SHP77 treated with DMSO at 0.1 percent for 48 hours (cell line): ENCODE data around the gene ICOSLG.
"Not testable (repeated sequence)": the region's sequence is repeated elsewhere in the genome, so short reads cannot be mapped to it uniquely, and the experiment has no call there.

ENCODE experiments used
- DNase-seq: peaks from one replicate; lab custom pipeline; 2025; lab: John Stamatoyannopoulos, UW

The ICOSLG gene

DNA sequence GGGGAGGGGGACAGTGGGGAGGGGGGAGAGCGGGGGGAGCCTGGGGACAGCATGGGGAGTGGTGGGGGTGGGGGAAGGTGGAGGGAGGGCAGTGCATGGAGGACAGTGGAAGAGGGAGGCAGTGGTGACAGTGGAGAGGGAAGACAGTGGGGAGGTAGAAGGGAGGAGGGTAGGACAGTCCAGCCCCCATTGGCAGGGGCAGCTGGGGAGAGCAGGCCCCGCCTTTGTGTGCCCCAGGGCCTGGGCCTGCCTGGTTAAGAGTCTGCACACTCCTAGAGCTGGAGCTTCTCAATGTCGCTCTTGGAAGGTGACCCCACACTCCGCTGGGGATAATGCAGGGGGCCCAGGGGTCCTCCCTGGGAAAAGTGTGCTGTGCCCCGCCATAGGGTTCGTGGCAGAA, 15.1 kb downstream of the ICOSLG start:
- not testable (repeated sequence) for DNase-seq

DNA sequence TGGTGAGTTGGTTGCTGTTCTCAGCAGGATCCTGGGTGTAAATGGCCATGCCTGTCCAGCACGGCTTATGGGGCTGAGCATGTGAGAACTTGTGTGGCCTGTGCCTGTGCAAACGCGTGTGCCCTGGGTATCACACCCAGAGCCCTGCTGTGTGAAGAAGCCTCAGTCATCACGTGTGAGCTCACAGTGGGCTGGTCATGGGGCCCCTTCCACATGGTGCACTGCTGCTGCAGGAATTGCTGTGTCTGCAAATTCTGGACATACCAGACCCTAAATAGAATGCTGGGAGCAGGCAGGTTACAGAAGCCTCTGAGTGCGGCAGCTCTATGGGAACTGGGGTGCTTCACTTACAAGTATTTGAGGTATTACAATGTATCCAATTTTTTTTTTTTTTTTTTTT, 17.4 kb downstream of the ICOSLG start:
- DNase-seq: not testable (repeated sequence)

DNA sequence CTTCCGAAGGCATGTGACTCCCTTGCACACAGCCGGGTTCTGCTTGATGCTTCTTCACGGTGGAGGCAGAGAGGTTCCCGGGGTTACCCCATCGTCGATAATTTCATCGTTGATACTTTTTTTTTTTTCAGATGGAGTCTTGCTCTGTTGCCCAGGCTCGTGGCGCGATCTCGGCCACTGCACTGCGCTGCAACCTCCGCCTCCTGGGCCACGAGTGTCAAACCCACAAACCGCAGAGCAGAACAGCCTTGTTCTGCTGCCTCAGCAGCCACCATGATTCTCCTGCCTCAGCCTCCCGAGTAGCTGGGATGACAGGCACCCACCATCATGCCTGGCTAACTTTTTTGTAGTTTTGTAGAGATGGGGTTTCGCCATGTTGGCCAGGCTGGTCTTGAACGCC, 20.1 kb downstream of the ICOSLG start:
- not testable (repeated sequence) for DNase-seq

DNA sequence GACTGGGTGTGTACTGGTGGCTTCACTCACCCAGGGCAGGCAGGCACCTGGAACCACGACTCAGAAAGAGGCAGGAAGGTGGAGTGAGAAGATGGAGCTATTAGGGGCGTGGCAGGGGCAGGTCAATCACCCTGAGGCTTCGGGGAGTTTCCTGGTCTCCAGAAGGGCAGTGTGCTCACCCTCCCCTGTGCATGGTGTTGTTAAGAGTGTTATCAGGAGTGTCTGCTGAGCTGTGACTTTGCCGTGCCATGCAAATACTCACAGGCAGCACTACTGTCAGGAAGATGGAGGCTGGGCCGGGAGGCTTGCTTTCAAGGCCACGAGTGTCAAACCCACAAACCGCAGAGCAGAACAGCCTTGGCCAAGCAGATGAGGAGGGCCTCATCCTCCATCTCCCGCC, 22.3 kb downstream of the ICOSLG start:
- DNase-seq: not testable (repeated sequence)

DNA sequence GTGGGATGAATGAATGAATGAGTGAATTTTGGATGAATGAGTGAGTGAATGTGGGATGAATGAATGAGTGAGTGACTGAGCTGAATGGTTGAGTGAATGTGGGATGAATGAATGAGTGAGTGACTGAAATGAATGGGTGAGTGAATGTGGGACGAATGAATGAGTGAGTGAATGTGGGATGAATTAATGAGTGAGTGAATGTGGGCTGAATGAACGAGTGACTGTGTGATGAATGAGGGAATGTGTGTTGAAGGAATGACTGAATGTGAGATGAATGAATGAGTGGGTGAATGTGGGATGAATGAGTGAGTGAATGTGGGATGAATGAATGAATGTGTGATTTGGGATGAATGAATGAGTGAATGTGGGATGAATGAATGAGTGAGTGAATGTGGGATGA, 28.8 kb downstream of the ICOSLG start:
- not testable (repeated sequence) for DNase-seq

DNA sequence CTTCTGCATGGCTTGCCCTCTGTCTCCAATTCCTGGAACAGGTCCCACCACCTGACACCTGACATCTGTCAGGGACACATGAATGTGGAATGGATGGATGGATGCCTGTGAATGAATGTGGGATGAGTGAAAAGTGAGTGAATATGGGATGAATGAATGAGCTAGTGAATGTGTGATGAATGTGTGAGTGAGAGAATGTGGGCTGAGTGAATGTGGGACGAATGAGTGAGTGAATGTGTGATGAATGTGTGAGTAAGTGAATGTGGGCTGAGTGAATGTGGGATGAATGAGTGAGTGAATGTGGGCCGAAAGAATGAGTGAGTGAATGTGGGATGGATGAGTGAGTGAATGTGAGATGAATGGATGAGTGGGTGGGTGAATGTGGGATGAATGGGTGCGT, 29.2 kb downstream of the ICOSLG start:
- DNase-seq: not testable (repeated sequence)

DNA sequence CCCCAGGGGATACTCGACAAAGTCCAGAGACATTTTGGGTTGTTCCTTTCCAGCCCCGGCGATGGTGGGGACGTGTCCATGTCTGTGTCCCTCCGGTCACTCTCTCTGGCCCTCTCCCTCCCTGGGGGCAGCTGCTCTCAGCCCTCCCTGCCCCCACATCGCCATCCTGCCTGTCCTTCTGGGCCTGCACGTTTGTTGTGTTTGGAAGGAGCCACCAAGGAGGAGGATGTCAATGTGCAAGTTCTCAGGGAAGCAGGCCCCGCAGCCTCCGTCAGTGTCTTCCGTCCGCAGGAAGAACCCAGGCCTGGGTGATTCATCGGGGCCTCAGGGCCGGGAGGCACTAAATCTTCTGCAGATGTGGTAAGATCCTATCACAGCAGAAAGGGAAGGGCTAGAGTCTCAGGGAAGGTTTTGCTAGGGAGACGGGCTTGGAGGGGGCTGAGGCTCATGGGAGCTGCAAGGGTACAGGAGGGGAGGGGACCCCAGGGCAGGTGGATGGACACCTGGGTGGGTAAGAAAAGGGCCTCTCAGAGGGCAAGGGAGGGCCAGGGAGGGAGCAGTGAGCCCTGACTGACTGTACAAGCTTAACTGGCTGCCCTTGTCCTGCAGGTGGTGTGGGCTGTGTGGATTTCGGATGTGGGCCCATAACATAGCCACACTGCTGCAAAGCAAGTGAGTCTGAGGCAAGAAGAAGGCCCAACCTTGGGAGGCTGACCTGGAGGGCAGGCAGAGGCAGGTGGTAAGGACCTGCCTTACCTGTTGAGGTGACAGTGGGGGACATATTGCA, 32.7 kb downstream of the ICOSLG start:
- DNase-seq: not testable (repeated sequence)

DNA sequence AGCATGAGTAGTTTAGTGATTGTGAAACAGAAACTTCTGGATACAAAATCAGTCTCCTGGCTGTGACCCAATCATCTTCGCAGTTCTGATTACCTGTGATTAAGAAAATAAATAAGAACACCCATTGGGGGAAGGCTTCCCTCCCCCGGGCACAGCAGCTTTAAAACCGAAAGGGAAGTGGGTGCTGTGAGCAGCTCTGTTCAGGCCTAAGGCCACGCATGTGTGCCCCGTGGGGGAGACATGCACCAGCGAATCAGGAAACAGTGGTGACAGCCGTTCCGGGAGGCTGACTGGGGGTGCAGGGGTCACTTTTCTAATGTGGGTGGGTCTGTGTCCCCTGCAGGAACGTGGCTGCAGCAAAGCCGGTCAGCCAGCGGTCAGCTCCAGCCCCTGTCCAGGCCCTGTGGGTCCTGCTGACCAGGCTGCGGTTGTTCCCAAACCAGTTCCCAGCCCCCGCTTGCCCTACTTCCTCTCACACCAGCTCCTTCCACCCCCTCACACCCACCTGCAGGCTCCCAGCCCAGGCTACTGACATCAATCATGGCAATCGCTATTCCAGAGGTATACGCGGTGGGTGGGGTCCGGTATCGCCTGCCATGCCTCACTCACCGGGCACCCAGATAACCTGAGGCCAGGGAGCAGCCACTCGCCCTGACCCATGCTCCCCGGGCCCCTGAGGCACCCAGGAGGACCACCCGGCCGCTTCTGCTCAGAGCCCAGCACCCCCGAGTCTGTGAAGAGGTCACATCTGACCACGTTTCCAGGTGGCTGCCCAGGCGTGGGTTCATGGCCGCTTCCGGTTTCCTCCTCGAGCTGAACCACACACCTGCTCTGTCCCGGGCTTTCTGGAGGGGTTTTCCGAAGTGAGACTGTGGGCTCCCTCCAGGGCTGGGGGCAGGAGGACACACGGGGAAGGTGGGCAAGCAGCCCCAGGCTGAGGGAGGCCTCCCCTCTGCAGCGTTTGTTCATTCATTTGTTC, 33.8 kb downstream of the ICOSLG start:
- DNase-seq: not testable (repeated sequence)

DNA sequence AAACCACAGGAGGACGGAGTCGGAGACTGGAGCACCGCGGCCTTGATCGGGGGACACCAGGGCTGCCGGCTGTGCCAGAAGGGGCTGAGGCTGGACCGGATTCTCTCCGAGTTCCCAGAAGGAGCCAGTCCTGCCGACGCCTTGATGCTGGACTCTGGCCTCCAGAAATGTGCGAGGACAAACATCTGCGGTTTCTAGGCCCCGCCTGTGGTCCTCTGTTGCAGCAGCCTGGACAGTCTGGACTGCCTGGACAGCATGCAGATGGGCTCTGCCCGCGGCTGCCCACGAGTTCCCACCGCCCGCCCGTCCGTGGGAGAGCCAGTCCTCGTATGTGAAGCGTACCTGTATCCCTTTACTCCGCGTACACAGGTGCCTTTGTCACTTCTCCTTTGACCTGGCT, 34.6 kb downstream of the ICOSLG start:
- DNase-seq: not testable (repeated sequence)

DNA sequence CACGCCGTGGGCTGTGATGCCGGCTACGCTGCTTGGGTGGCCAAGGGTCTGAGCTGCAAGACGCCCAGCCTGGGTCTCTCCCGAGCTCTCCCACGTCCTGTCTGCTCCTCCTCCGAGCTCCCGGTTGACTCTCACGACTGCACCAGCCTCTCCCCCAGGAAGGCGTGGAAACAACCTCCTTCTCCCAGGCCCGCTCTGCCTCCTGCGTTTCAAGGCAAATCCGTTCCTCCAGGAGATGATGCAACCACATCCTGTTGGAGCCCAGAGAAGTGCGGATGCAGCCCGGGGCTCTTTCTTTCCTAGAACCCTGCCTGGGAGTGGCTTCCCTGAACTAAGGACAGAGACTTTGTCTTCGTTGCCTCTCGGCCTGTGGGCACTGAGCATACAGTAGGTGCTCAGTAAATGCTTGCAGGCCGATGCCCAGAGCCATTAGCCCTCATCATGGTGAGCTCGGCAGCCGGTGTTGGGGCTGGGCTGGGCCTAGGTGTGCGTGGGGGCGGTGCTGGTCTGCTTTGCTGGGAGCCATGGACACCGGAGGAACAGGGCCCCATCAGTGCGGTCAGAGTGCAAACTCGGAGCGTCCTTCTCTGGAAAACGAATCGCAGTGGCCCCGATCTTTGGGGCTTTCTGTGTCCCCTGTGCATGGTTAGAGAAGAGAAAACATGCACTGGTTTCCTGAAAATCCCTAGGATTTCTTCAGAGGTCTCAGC, 38.0 kb downstream of the ICOSLG start:
- not testable (repeated sequence) for DNase-seq

DNA sequence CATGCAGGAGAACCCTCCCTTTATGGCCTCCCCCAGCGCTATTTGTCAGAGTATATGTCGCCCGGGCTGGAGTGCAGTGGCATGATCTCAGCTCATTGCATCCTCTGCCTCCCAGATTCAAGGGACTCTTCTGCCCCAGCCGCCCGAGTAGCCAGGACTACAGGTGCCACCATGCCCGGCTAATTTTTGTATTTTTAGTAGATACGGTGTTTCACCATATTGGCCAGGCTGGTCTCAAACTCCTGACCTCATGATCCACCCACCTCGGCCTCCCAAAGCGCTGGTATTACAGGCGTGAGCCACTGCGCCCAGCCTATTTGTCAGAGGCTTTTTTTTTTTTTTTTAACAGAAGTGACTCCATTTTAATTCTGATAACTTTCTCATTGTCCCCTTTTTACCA, 40.7 kb downstream of the ICOSLG start:
- DNase-seq: not testable (repeated sequence)

DNA sequence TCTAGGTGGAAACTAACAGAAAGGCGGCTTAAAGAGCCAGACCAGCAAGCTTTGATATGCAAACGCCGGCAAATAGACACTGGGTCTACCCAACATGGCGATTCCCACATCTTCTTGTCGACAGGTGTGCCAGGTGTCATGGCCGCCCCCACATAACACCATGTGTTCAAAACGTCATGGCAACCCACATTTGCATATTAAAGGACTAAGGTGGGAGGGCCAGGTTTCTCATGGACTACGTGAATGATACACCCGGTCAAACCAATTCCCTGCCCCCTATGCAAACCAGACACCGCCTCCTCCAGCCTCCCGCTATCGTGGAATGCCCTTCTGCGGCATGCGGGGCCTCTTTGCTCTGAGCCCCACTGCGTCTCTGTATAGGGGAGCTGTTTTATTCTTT, 41.3 kb downstream of the ICOSLG start:
- DNase-seq: no peak

DNA sequence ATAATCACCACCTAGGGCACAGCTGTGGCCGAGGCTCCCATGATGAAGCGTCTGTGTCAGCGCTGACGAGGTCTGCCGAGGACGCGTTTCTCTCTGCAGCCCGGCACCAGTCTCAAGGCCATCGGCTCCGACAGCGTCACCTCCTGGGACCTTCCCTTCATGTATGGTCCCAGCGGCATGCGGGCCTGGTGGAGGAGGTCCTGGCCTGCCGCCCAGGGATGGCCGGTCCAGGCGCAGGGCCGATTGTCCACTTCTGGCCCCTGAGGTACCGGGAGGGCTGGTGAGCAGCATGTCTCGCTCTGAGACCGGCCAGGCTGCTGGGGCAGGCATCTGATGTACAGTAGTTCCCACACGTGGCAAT, 43.6 kb downstream of the ICOSLG start:
- DNase-seq: not testable (repeated sequence)

DNA sequence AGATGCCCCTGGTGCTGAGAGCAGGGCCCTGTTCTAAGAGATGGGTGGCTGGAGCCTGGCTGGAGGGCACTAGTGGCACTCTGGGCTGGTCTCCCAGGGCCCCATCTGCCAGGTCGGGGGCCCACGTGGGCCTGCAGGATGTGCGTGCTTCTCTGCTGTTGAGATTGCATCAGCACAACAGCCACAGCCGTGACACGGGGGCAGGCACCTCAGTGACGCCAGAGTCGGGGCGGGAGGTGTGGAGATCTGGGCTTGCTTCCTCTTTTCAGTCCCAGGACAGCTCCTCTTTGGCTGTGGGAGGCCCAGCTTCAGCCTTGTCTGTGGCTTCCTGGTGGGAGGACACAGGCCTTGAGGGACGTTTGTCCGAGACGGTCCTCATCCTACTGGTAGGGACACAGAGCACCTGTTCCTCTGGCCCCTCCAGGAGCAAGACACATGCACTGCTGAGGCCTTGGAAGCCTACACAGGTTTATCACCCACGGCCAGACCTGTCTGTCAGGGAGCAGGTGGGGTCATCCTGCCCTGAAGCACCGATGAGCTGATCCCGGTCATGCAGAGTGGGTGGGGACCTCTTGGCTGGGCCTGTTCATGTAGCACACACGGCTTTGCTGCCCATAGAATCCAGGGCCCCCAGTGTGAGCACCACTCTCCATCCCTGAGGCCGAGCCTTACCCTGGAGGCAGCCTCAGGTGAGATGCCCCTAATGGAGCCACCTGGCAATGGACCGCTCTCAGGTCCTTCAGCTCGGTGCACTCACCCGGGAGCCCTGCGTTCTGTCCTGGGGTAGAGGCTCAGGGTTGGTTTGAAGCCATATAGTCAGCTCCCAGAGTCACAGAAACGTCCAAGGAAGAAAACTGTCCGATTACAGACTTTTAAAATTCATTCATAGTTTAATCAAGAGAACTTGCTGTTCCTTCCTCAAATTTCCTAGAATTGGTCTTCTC, 44.3 kb downstream of the ICOSLG start:
- not testable (repeated sequence) for DNase-seq

DNA sequence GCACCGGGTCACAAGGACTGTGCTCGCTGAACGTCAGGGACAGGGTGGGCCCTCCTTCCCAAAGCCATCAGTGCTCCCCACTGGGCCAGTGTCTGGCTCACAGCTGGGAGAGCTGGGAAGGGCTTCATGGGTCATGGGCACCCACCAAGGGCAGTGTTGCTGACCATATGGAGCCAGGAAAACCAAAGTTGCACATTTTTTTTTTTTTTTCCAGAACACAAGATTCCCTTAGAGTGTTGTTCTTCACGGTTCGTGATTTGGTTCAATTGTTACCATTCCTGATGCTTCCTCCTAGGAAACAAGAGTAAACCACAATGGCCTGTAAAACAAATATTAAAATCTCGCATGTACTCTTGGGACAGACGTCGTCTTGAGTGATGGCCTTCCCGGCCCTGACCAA, 45.9 kb downstream of the ICOSLG start:
- DNase-seq: not testable (repeated sequence)

DNA sequence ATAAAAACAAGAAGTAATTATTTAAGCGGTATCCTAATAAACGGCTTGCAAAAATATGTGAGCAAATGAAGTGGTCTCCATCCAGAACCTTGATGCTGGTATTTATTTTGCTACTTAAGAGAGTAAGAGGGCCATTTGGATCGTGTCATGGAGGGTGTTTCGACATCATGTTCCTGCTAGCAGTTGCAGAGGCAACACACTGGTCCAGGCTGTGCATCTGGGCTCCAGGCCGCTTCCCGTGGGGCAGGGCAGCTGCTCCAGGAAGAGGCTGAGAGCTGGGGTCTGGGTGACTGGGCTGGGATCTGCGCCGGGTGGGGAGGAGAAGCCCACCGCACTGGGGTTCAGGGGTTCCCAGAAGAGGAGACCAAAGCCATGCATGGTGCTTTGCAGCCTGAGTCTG, 46.3 kb downstream of the ICOSLG start:
- DNase-seq: not testable (repeated sequence)

DNA sequence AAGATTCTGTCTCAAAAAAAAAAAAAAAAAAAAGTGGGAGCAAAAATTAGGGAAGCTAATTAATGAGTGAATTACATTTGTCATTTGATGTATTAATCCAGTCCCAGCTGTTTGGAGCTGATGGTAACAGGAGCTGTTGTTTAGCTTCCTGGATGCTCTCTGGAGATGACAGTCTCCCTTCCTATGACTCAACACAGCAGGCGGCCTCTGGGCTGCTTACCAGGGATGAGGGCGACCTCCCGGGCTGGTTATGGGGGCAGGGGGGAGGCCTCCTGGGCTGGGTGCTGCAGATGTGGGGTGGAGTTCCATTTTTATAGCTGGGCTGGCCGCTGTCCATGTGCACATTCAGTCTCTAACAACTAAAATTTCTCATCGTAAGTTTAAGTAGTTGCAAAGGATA, 47.6 kb downstream of the ICOSLG start:
- DNase-seq: not testable (repeated sequence)

DNA sequence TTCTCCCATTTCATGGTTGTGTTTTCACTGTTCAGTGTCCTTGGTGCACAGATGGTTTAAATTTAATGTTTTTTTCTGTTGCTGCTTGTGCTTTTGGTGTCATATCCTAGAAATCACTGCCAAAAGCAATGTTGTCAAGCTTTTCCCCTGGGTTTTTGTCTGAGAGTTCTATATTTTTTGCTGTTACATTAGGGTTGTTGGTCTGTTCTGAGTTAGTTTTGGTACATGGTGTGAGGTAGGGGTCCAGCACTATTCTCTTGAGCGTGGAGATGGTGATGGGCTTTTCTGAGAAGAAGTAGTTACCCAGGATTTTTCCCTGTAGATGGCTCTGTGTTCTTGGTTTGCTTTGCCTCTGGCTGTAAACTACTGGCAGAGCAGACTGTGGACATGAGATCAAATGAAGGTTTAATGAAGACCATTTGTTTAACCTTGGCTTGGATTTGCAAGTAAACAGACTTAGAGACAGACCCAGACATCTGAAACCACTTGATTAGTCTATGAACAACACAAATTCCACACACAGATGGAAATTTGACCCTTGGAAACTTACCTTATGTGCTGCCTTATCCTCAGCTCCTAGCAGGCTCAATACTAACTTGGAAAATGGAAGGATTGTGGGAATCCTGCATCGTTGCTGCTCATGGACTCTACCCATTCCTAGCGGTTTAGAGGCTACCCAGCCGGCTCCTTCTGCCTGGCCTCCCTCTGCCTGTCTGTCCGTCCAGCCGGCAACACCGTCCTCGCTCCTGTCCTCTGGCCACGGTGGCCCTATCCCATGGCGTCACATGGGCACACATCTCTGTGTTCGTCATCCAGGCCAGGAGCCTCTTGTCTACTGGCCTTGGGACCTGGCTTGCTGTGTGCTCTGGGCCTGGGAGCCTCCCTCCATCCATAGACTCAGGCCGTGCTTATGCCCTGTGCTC, 50.1 kb downstream of the ICOSLG start:
- not testable (repeated sequence) for DNase-seq

DNA sequence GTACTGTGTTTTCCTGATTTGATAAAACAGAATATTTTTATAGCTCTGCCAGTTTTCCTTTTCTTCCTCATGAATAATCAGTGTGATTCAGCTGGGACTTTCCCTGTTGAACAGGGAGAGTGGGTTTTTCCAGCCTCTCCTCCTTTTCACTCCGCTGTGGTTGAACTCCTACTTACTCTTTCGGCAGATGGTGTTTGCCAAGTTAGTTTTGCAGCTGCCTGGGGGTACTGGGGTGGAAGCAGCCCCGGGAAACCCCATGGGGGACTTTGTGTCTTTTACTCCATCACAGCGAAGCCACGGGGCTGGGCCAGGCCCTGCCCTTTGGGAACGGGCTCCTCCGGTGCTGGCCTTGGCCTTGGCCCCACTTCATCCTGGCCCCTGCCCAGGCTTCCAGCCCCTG, 55.9 kb downstream of the ICOSLG start:
- not testable (repeated sequence) for DNase-seq

DNA sequence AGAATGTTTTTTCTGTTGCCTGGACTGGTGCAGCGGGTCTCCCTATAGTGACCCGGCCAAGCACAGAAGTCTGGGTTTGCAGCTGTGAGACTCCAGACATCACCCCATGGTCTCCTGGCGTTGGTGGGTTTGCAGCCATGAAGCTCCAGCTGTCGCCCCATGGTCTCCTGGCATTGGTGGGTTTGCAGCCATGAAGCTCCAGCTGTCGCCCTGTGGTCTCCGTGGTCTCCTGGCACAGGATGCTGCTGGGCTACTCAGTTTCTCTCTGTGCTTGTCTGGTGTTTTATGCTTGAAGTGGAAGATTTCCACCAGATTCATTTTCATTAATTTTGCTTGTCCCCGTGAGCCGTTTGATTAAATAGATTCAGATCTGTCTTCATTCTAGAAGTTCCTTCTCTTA, 58.5 kb downstream of the ICOSLG start:
- DNase-seq: not testable (repeated sequence)
